ENCODE measurements around the gene ADD3.

ADD3 gene

GRCh38 chr10:110160081-110160480 is 152.3 kb downstream of the ADD3 start:
- no peaks in the 10 kb centered on the region for H3K36me3 ChIP-seq (ENCODE audit: insufficient read depth, low read length)
- H3K27me3 ChIP-seq (ENCODE audit: insufficient read depth, low read length), result no peaks in the 10 kb centered on the region
- no peak overlapping the region for H2AFZ ChIP-seq (ENCODE audit: low read depth, low read length)
- H3K4me3 ChIP-seq (ENCODE audit: low read length), result no peak overlapping the region
- H3K4me1 ChIP-seq (ENCODE audit: insufficient read depth, low read length), result no peaks in the 10 kb centered on the region
- no peaks in the 10 kb centered on the region for H3K9me3 ChIP-seq (ENCODE audit: low read length)

DNA sequence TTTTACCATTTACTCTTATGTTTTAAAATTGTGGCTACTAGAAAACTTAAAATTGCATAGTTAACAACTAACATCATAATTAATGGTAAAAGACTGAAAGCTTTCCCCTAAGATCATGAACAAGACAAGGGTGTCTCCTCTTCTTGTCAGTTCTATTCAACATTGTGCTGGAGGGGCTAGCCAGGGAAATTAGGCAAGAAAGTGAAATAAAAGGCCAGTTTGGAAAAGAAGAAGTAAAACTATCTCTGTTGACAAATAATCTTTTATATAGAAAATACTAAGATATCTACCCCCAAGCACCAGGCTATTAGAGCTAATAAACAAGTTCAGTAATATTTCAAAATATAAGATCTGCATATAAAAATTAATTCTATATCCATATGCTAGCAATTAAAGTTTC is 152.7 kb downstream of the ADD3 start:
- Histone ChIP-seq H2AFZ (ENCODE audit: low read depth, low read length) (no peak overlapping the region), H3K27me3 (ENCODE audit: insufficient read depth, low read length) (no peaks in the 10 kb centered on the region), H3K9me3 (ENCODE audit: low read length) (no peaks in the 10 kb centered on the region), H3K4me1 (ENCODE audit: insufficient read depth, low read length) (no peaks in the 10 kb centered on the region), H3K36me3 (ENCODE audit: insufficient read depth, low read length) (no peaks in the 10 kb centered on the region), H3K4me3 (ENCODE audit: low read length) (no peak overlapping the region)

GRCh38 chr10:110162741-110163145 is 155.0 kb downstream of the ADD3 start:
- H3K4me3 ChIP-seq (ENCODE audit: low read length), result no peak overlapping the region
- no peaks in the 10 kb centered on the region for H3K9me3 ChIP-seq (ENCODE audit: low read length)
- no peaks in the 10 kb centered on the region for H3K36me3 ChIP-seq (ENCODE audit: insufficient read depth, low read length)
- H2AFZ ChIP-seq (ENCODE audit: low read depth, low read length), result no peak overlapping the region
- no peaks in the 10 kb centered on the region for H3K4me1 ChIP-seq (ENCODE audit: insufficient read depth, low read length)
- H3K27me3 ChIP-seq (ENCODE audit: insufficient read depth, low read length), result peaks cover 8% of the 10 kb centered on the region

DNA sequence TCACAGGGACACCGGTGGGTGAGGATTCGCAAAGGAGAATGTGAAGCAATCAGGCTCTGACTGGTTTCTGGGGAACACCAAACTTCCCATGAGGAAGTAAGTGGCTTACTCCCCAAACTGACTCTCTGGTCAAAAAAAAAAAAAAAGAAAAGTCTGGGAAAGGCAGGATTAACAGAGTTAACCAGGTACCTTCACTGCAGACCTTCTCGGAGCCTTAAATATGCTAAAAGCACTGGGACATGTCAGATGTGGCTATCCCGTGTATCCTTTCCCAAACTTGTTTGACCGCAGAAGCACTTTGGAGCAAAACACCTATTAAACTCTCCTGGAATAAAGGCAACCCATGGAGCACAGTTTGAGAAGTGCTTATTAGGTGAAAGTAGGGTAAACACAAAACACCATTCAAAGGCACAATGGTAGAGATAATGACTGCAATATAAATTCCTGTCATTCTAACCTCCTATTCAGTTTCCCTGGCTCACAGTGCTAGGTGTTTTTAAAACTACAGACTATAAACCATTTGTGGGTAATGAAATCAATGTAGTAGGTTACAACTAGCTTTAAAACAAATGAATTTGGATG is 155.5 kb downstream of the ADD3 start:
- Histone ChIP-seq H2AFZ (ENCODE audit: low read depth, low read length) (no peak overlapping the region), H3K9me3 (ENCODE audit: low read length) (no peaks in the 10 kb centered on the region), H3K36me3 (ENCODE audit: insufficient read depth, low read length) (no peaks in the 10 kb centered on the region), H3K4me1 (ENCODE audit: insufficient read depth, low read length) (no peaks in the 10 kb centered on the region), H3K27me3 (ENCODE audit: insufficient read depth, low read length) (peaks cover 13% of the 10 kb centered on the region), H3K4me3 (ENCODE audit: low read length) (no peak overlapping the region)

DNA sequence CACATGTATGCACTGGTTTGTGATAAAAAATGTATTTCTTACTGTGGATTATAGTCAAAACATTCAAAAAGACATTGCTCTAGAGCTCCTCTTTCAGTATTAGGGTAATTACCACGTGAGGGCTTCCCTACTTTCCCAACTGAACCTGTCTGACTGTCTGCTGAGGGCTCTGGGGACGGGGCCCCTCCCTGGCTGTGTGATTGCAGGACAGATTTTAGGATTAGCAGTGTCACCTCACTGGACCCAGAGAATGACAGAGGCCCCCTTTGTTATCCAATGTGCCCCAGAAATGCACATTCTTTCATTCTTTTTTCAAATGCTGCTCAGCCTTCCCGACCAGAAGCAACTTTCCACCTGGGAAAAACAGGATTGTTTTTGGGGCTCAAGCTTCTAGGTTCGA is 156.1 kb downstream of the ADD3 start:
- H3K9me3 ChIP-seq (ENCODE audit: low read length), result no peaks in the 10 kb centered on the region
- no peaks in the 10 kb centered on the region for H3K36me3 ChIP-seq (ENCODE audit: insufficient read depth, low read length)
- peaks cover 18% of the 10 kb centered on the region for H3K27me3 ChIP-seq (ENCODE audit: insufficient read depth, low read length)
- H3K4me3 ChIP-seq (ENCODE audit: low read length), result no peak overlapping the region
- no peaks in the 10 kb centered on the region for H3K4me1 ChIP-seq (ENCODE audit: insufficient read depth, low read length)
- H2AFZ ChIP-seq (ENCODE audit: low read depth, low read length), result no peak overlapping the region

DNA sequence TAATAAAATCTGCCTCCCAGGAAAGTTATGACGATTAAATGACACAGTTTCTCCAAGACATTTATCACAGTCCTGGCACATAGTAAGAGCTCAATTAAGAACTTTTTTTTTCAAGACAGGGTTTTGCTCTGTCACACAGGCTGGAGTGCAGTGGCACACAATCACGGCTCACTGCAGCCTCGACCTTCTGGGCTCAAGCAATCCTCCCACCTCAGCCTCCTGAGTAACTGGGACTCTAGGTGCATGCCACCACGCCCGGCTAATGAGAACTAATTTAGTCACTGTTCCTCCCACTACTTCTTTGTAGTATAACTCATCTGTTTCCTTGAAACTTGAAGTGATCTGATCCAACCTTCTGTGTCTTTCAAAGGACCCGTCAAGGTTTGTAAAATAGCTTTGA is 157.5 kb downstream of the ADD3 start:
- no peak overlapping the region for H2AFZ ChIP-seq (ENCODE audit: low read depth, low read length)
- no peaks in the 10 kb centered on the region for H3K9me3 ChIP-seq (ENCODE audit: low read length)

GRCh38 chr10:110167149-110167548 is 159.4 kb downstream of the ADD3 start:
- H3K9me3 ChIP-seq (ENCODE audit: low read length), result no peaks in the 10 kb centered on the region
- H3K4me3 ChIP-seq (ENCODE audit: low read length), result no peak overlapping the region
- peaks cover 38% of the 10 kb centered on the region for H3K27me3 ChIP-seq (ENCODE audit: insufficient read depth, low read length)
- no peak overlapping the region for H2AFZ ChIP-seq (ENCODE audit: low read depth, low read length)
- H3K4me1 ChIP-seq (ENCODE audit: insufficient read depth, low read length), result peaks cover 14% of the 10 kb centered on the region
- no peaks in the 10 kb centered on the region for H3K36me3 ChIP-seq (ENCODE audit: insufficient read depth, low read length)

More for the DNA sequence above, 157.5 kb downstream of the ADD3 start:
- Histone ChIP-seq H3K4me3 (ENCODE audit: low read length) (no peak overlapping the region), H3K27me3 (ENCODE audit: insufficient read depth, low read length) (peaks cover 32% of the 10 kb centered on the region), H3K36me3 (ENCODE audit: insufficient read depth, low read length) (no peaks in the 10 kb centered on the region), H3K4me1 (ENCODE audit: insufficient read depth, low read length) (peaks cover 5% of the 10 kb centered on the region)

GRCh38 chr10:110168601-110169481 is 161.1 kb downstream of the ADD3 start:
- peaks cover 39% of the 10 kb centered on the region for H3K27me3 ChIP-seq (ENCODE audit: insufficient read depth, low read length)
- H3K4me3 ChIP-seq (ENCODE audit: low read length), result no peak overlapping the region
- peaks cover 14% of the 10 kb centered on the region for H3K4me1 ChIP-seq (ENCODE audit: insufficient read depth, low read length)
- no peaks in the 10 kb centered on the region for H3K36me3 ChIP-seq (ENCODE audit: insufficient read depth, low read length)
- no peaks in the 10 kb centered on the region for H3K9me3 ChIP-seq (ENCODE audit: low read length)
- H2AFZ ChIP-seq (ENCODE audit: low read depth, low read length), result no peak overlapping the region

DNA sequence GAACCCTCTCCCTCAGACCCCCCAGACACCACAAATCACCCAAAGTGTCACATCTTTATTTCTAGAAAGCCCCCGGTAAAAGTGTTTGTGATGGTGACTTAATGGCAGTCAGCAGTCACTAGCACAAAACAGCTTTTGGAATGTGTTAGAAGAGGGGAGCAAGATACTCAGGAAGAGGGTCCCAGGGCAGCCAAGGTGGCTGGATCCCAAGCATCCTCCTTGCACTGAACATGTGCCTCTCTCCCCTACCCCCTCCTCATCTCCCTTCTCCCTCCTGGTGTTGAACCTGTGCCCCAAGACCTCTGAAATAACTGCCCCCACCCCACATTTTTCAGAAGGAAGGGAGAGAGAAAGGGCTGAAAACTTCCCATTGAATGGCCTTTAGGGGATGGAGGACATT is 161.8 kb downstream of the ADD3 start:
- no peak overlapping the region for H3K4me3 ChIP-seq (ENCODE audit: low read length)
- no peak overlapping the region for H2AFZ ChIP-seq (ENCODE audit: low read depth, low read length)
- no peaks in the 10 kb centered on the region for H3K36me3 ChIP-seq (ENCODE audit: insufficient read depth, low read length)
- H3K27me3 ChIP-seq (ENCODE audit: insufficient read depth, low read length), result peaks cover 39% of the 10 kb centered on the region
- no peaks in the 10 kb centered on the region for H3K9me3 ChIP-seq (ENCODE audit: low read length)
- H3K4me1 ChIP-seq (ENCODE audit: insufficient read depth, low read length), result peaks cover 22% of the 10 kb centered on the region

DNA sequence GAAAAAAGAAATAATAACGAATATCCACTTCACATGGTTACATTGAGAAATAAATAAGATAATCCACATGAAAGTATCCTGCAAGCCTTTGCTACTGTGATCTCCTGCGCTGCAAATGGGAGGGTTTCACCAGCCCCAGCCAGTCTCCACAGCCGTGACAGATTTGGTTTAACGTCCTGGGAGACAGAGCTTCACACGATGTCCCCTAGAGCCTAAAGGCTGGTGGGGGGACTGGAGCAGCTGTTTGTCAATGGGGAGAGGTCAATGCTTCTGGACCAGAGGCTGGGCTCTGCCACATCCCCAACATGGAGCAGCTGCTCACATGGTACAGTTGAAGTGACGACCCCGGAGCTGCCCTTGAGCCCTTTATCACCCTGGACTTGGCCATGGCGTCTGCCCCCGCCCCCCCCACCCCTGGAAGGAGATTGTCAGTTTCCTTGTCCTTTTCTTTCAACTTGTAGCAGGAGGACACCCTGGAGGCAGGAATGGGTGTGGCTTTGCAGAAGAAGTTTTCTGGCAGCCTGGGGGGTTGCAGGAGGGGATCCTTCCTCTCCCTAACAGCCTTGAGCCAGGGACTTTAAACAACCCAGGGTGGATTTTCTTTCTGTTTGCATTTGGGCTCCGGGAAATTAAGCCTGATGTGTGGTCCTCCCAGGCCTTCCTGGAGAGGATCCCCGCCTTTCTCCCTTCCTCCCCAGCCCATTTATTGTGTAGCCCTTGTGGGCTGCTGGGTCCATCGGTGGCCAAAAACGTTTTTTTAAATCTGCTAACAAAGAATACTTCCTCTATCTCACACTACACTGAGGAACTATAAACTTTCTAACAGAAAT is 162.6 kb downstream of the ADD3 start:
- Histone ChIP-seq H2AFZ (ENCODE audit: low read depth, low read length) (no peak overlapping the region), H3K27me3 (ENCODE audit: insufficient read depth, low read length) (peaks cover 39% of the 10 kb centered on the region), H3K36me3 (ENCODE audit: insufficient read depth, low read length) (no peaks in the 10 kb centered on the region), H3K4me3 (ENCODE audit: low read length) (no peak overlapping the region), H3K9me3 (ENCODE audit: low read length) (no peaks in the 10 kb centered on the region), H3K4me1 (ENCODE audit: insufficient read depth, low read length) (peaks cover 22% of the 10 kb centered on the region)

DNA sequence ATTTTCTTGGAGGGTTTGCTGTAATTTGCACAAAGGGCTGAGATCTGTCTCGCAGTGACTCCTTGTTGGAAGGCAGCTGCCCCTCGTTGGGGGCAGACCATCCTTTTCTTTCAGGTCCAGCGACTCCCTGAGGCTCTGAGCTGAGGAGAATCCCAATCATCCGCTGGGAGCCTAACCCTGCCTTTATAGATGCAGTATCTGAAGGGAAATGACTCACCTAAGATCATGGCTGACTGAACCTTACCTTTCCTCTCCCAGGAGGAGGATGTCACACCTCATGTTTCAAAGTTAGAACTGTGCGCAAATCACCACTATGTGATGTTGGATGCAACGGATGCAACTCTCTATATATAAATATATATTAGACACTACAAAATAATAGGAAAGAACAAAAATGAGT is 163.2 kb downstream of the ADD3 start:
- Histone ChIP-seq H3K4me3 (ENCODE audit: low read length) (no peak overlapping the region), H3K4me1 (ENCODE audit: insufficient read depth, low read length) (peaks cover 28% of the 10 kb centered on the region), H3K9me3 (ENCODE audit: low read length) (no peaks in the 10 kb centered on the region), H3K27me3 (ENCODE audit: insufficient read depth, low read length) (peaks cover 39% of the 10 kb centered on the region), H2AFZ (ENCODE audit: low read depth, low read length) (no peak overlapping the region), H3K36me3 (ENCODE audit: insufficient read depth, low read length) (no peaks in the 10 kb centered on the region)

GRCh38 chr10:110172155-110172554 is 164.4 kb downstream of the ADD3 start:
- no peaks in the 10 kb centered on the region for H3K36me3 ChIP-seq (ENCODE audit: insufficient read depth, low read length)
- H3K4me1 ChIP-seq (ENCODE audit: insufficient read depth, low read length), result peaks cover 35% of the 10 kb centered on the region
- no peak overlapping the region for H3K4me3 ChIP-seq (ENCODE audit: low read length)
- no peaks in the 10 kb centered on the region for H3K9me3 ChIP-seq (ENCODE audit: low read length)
- no peak overlapping the region for H2AFZ ChIP-seq (ENCODE audit: low read depth, low read length)
- peaks cover 35% of the 10 kb centered on the region for H3K27me3 ChIP-seq (ENCODE audit: insufficient read depth, low read length)

DNA sequence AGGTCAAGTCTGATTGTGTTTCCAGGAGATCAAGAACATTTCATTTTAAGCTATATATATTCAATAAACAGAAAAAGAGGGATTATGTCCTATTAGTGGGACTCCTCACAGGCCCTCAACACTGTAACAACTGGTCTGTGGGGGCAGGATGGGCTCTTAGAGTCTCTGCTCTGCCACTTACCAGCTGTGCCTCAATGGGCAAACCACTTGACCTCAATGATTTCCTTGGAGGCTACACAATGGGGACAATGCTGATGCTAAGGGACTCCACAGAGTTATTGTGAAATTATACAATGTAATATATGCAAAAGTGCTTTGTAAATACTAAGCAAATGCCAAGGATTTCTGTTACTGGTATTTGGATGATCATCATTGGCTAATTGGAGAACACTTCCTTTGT is 166.4 kb downstream of the ADD3 start:
- no peak overlapping the region for H3K4me3 ChIP-seq (ENCODE audit: low read length)
- H3K4me1 ChIP-seq (ENCODE audit: insufficient read depth, low read length), result peaks cover 35% of the 10 kb centered on the region
- H3K27me3 ChIP-seq (ENCODE audit: insufficient read depth, low read length), result peaks cover 20% of the 10 kb centered on the region
- H3K9me3 ChIP-seq (ENCODE audit: low read length), result no peaks in the 10 kb centered on the region
- no peaks in the 10 kb centered on the region for H3K36me3 ChIP-seq (ENCODE audit: insufficient read depth, low read length)
- no peak overlapping the region for H2AFZ ChIP-seq (ENCODE audit: low read depth, low read length)

Measured in neuron (in vitro differentiated cells).